PC-3 (cell line): ENCODE measurements around the gene SVIP. TPM values are rescaled to one million over a fixed set of nuclear protein-coding genes. Genes with fewer than 3 reads are reported as not detected.

Source experiments
- ATAC-seq: fragments of 200-7000 bp; cut with Tn5 transposase; 2 replicates; pipeline ENCODE4 v1.9.1; 2020; ENCODE audit warnings: mild to moderate bottlenecking, moderate library complexity
- BruUV-seq: library from RNA; stranded (reverse); fragments of 400-500 nt; replicated peaks from 2 replicates; lab custom pipeline; 2021; lab: Mats Ljungman, UMichigan
- CTCF ChIA-PET: fragments of 300-600 bp; sonication (Branson Sonifier 250); formaldehyde crosslinking; loops from one replicate; lab custom pipeline; 2022; ENCODE audit warnings: antibody characterized with exemption; lab: Charles Lee
- POLR2A ChIA-PET: fragments of 300-600 bp; sonication (Branson Sonifier 250); formaldehyde crosslinking; loops from one replicate; lab custom pipeline; 2022; ENCODE audit warnings: antibody characterized with exemption; ENCODE audit not compliant: unreplicated experiment; lab: Charles Lee
- DNase-seq: peaks from one replicate; pipeline ENCODE4 v3.0.0-alpha.2; 2015
- H2AFZ ChIP-seq: fragments of 300-600 bp; sonication (generic); 2 replicates; pipeline ENCODE4 v1.6.0; 2016; ENCODE audit warnings: antibody characterized with exemption, low read length
- H3F3A ChIP-seq: fragments of 300-600 bp; sonication (generic); one replicate; pipeline ENCODE4 v1.6.0; 2017; ENCODE audit warnings: antibody characterized with exemption, low read length, control low read depth, mild to moderate bottlenecking; ENCODE audit not compliant: unreplicated experiment
- H3K27ac ChIP-seq: fragments of 300-600 bp; sonication (generic); 2 replicates; pipeline ENCODE4 v1.5.1; 2016; ENCODE audit warnings: mild to moderate bottlenecking, low read length
- H3K27me3 ChIP-seq: fragments of 300-600 bp; sonication (generic); 2 replicates; pipeline ENCODE4 v1.6.1; 2016; ENCODE audit warnings: low read length, mixed read lengths
- H3K36me3 ChIP-seq: fragments of 300-600 bp; sonication (generic); 2 replicates; pipeline ENCODE4 v1.6.1; 2016; ENCODE audit warnings: low read depth, mixed run types, low read length, mixed read lengths
- H3K4me1 ChIP-seq: fragments of 300-600 bp; sonication (generic); 2 replicates; pipeline ENCODE4 v1.5.1; 2016; ENCODE audit warnings: low read length; ENCODE audit not compliant: insufficient read depth
- H3K4me2 ChIP-seq: fragments of 300-600 bp; sonication (generic); 2 replicates; pipeline ENCODE4 v1.6.0; 2016; ENCODE audit warnings: low read length
- H3K4me3 ChIP-seq: fragments of 300-600 bp; sonication (generic); 2 replicates; pipeline ENCODE4 v1.5.1; 2016; ENCODE audit warnings: mild to moderate bottlenecking, low read length, mixed read lengths
- H3K79me2 ChIP-seq: fragments of 300-600 bp; sonication (generic); 2 replicates; pipeline ENCODE4 v1.6.1; 2017; ENCODE audit warnings: low read length, mixed read lengths
- H3K9ac ChIP-seq: fragments of 300-600 bp; sonication (generic); 2 replicates; pipeline ENCODE4 v1.6.0; 2016; ENCODE audit warnings: mild to moderate bottlenecking, low read length
- H3K9me2 ChIP-seq: fragments of 300-600 bp; sonication (generic); replicated peaks from 2 replicates; pipeline ENCODE4 v1.6.1; 2016; ENCODE audit warnings: mixed run types, low read length, mixed read lengths
- H3K9me3 ChIP-seq: fragments of 300-600 bp; sonication (generic); 2 replicates; pipeline ENCODE4 v1.6.1; 2016; ENCODE audit warnings: low read length, mixed read lengths
- H4K20me1 ChIP-seq: fragments of 300-600 bp; sonication (generic); 2 replicates; pipeline ENCODE4 v1.6.1; 2016; ENCODE audit warnings: low read length, mixed read lengths
- CTCF ChIP-seq: fragments of 300-600 bp; sonication (generic); conservative IDR thresholded peaks from 2 replicates; pipeline ENCODE4 v1.5.1; 2017; ENCODE audit warnings: antibody characterized with exemption, low read depth, mild to moderate bottlenecking, low read length
- EZH2 ChIP-seq: fragments of 300-600 bp; sonication (generic); IDR thresholded peaks from one replicate; pipeline ENCODE4 v1.6.1; 2017; ENCODE audit warnings: antibody characterized with exemption, mild to moderate bottlenecking, low read length; ENCODE audit not compliant: unreplicated experiment
- EZH2phosphoT487 ChIP-seq: fragments of 300-600 bp; sonication (generic); IDR thresholded peaks from 2 replicates; pipeline ENCODE4 v1.6.1; 2018; ENCODE audit warnings: mild to moderate bottlenecking, antibody characterized with exemption, low read length, borderline replicate concordance
- intact Hi-C: fragments of 100-400 bp; cut with micrococcal nuclease; formaldehyde crosslinking; loops from 2 replicates; pipeline ENCODE4 v1.9.0; 2023
- total RNA-seq: library from RNA; depleted of rRNA; stranded (reverse); fragments of >200 nt; gene quantifications from 2 replicates; pipeline ENCODE4 v1.2.3, GENCODE V29; 2014

Gene SVIP
- total RNA-seq, 1 experiment from 2014 or later, result 9.5 TPM

- Histone ChIP-seq H3K36me3 (no peaks in the 10 kb centered on the region), H3K27ac (no peak overlapping the region), H3F3A (no peaks in the 10 kb centered on the region), H3K4me3 (no peak overlapping the region), H3K9ac (no peak overlapping the region), H2AFZ (no peak overlapping the region), H3K4me1 (peaks cover 6% of the 10 kb centered on the region), H3K9me3 (no peaks in the 10 kb centered on the region), H3K79me2 (no peaks in the 10 kb centered on the region), H3K4me2 (no peak overlapping the region), H4K20me1 (no peaks in the 10 kb centered on the region), H3K27me3 (0 out of 2 replicates have a peak, but pooled peaks cover 3% of the 10 kb centered on the region), H3K9me2 (no peaks in the 10 kb centered on the region)
- ATAC-seq (no peak), DNase-seq (no peak)
- intact Hi-C loops, result no loop called here
- ChIA-PET CTCF (no interaction called here), POLR2A (no interaction called here)
- TF ChIP-seq CTCF, result no peak
- no peak for TF ChIP-seq EZH2phosphoT487
- TF ChIP-seq EZH2, result no peak
- BruUV-seq, result no TSS peak
These were observed 26.7 kb downstream of the SVIP start for GRCh38 chr11:22802861-22803260.

GRCh38 chr11:22800482-22800881, 29.1 kb downstream of the SVIP start:
- no peaks in the 10 kb centered on the region for H3F3A ChIP-seq
- DNase-seq, result no peak
- no peaks in the 10 kb centered on the region for H3K36me3 ChIP-seq
- ChIA-PET POLR2A (no interaction called here), CTCF (interaction anchor here (0.6 kb wide), 1 partner anchor 9 kb away, joined by 3 read pairs; no protein-coding TSS in a partner anchor)
- BruUV-seq, result no TSS peak
- no peak overlapping the region for H3K27ac ChIP-seq
- H3K4me1 ChIP-seq, result no peaks in the 10 kb centered on the region
- no peaks in the 10 kb centered on the region for H3K9me2 ChIP-seq
- no peaks in the 10 kb centered on the region for H4K20me1 ChIP-seq
- TF ChIP-seq EZH2phosphoT487 (no peak), EZH2 (no peak), CTCF (no peak)
- H3K27me3 ChIP-seq, result 0 out of 2 replicates have a peak, but pooled peaks cover 3% of the 10 kb centered on the region
- no peaks in the 10 kb centered on the region for H3K79me2 ChIP-seq
- H2AFZ ChIP-seq, result no peak overlapping the region
- no peak overlapping the region for H3K4me2 ChIP-seq
- intact Hi-C loops, result no loop called here
- H3K9me3 ChIP-seq, result no peaks in the 10 kb centered on the region
- H3K9ac ChIP-seq, result no peak overlapping the region
- no peak for ATAC-seq
- H3K4me3 ChIP-seq, result no peak overlapping the region

GRCh38 chr11:22798901-22799300, 30.7 kb downstream of the SVIP start:
- ChIA-PET CTCF (no interaction called here), POLR2A (no interaction called here)
- H3K9me2 ChIP-seq, result no peaks in the 10 kb centered on the region
- no peaks in the 10 kb centered on the region for H3F3A ChIP-seq
- H4K20me1 ChIP-seq, result no peaks in the 10 kb centered on the region
- TF ChIP-seq EZH2phosphoT487 (no peak), CTCF (no peak), EZH2 (no peak)
- intact Hi-C loops, result no loop called here
- H3K9ac ChIP-seq, result no peak overlapping the region
- H3K4me3 ChIP-seq, result no peak overlapping the region
- H2AFZ ChIP-seq, result no peak overlapping the region
- no peaks in the 10 kb centered on the region for H3K4me1 ChIP-seq
- no peak for DNase-seq
- H3K4me2 ChIP-seq, result no peak overlapping the region
- no peaks in the 10 kb centered on the region for H3K79me2 ChIP-seq
- BruUV-seq, result no TSS peak
- ATAC-seq, result no peak
- no peaks in the 10 kb centered on the region for H3K36me3 ChIP-seq
- 0 out of 2 replicates have a peak, but pooled peaks cover 3% of the 10 kb centered on the region for H3K27me3 ChIP-seq
- no peak overlapping the region for H3K27ac ChIP-seq
- H3K9me3 ChIP-seq, result no peaks in the 10 kb centered on the region
